OCI-LY1 (cell line): ENCODE results near the gene VPS35L.

ENCODE experiments used
- H2AFZ ChIP-seq: fragments of 200-600 bp; sonication (generic), shearing (Covaris generic); 2 replicates; pipeline ENCODE4 v1.6.0; 2014; ENCODE audit warnings: antibody characterized with exemption, mild to moderate bottlenecking, low read length
- H3F3A ChIP-seq: fragments of 200-600 bp; sonication (generic), shearing (Covaris generic); 2 replicates; pipeline ENCODE4 v1.6.0; 2014; ENCODE audit warnings: mild to moderate bottlenecking, antibody characterized with exemption, low read length, moderate library complexity; ENCODE audit not compliant: insufficient read depth
- H3K27ac ChIP-seq: fragments of 200-600 bp; sonication (generic); 2 replicates; pipeline ENCODE4 v1.5.1; 2014; ENCODE audit warnings: low read length, mixed run types, mild to moderate bottlenecking, low read depth; ENCODE audit not compliant: poor library complexity, severe bottlenecking
- H3K27me3 ChIP-seq: fragments of 200-600 bp; sonication (generic); 2 replicates; pipeline ENCODE4 v1.6.0; 2014; ENCODE audit warnings: antibody characterized with exemption, mild to moderate bottlenecking, low read length, moderate library complexity; ENCODE audit not compliant: insufficient read depth
- H3K36me3 ChIP-seq: fragments of 200-600 bp; sonication (generic); 2 replicates; pipeline ENCODE4 v1.6.1; 2014; ENCODE audit warnings: mild to moderate bottlenecking, antibody characterized with exemption, low read length, moderate library complexity, mixed read lengths; ENCODE audit not compliant: insufficient read depth
- H3K4me1 ChIP-seq: fragments of 200-600 bp; sonication (generic); 2 replicates; pipeline ENCODE4 v1.5.1; 2014; ENCODE audit warnings: mild to moderate bottlenecking, low read length, moderate library complexity; ENCODE audit not compliant: insufficient read depth, severe bottlenecking
- H3K4me2 ChIP-seq: fragments of 200-600 bp; sonication (generic), shearing (Covaris generic); 2 replicates; pipeline ENCODE4 v1.6.1; 2014; ENCODE audit warnings: low read length
- H3K4me3 ChIP-seq: fragments of 200-600 bp; sonication (generic); 2 replicates; pipeline ENCODE4 v1.5.1; 2014; ENCODE audit warnings: low read length, low read depth, mild to moderate bottlenecking, mixed read lengths; ENCODE audit not compliant: poor library complexity, severe bottlenecking
- H3K79me2 ChIP-seq: fragments of 200-600 bp; shearing (Covaris generic); 2 replicates; pipeline ENCODE4 v1.6.1; 2016; ENCODE audit warnings: mixed run types, low read length, mixed read lengths; ENCODE audit not compliant: insufficient read depth
- H3K9ac ChIP-seq: fragments of 200-600 bp; sonication (generic), shearing (Covaris generic); 2 replicates; pipeline ENCODE4 v1.6.1; 2014; ENCODE audit warnings: mild to moderate bottlenecking, low read length, mixed read lengths
- H3K9me2 ChIP-seq: fragments of 200-600 bp; sonication (generic), shearing (Covaris generic); 2 replicates; pipeline ENCODE4 v1.6.1; 2014; ENCODE audit warnings: low read depth, mild to moderate bottlenecking, low read length, mixed read lengths
- H3K9me3 ChIP-seq: fragments of 200-600 bp; shearing (Covaris generic); 2 replicates; pipeline ENCODE4 v1.6.1; 2014; ENCODE audit warnings: low read length, mixed read lengths
- H4K20me1 ChIP-seq: fragments of 200-600 bp; sonication (generic), shearing (Covaris generic); 2 replicates; pipeline ENCODE4 v1.6.0; 2016; ENCODE audit warnings: mild to moderate bottlenecking, low read length; ENCODE audit not compliant: insufficient read depth
- EZH2 ChIP-seq: fragments of 200-600 bp; sonication (generic), shearing (Covaris generic); IDR thresholded peaks from 2 replicates; pipeline ENCODE4 v1.8.0; 2017; ENCODE audit warnings: borderline replicate concordance, mixed run types, mild to moderate bottlenecking, antibody characterized with exemption, low read length, moderate library complexity, mixed read lengths
- TF ChIP-seq, protein P1 (sequence below): fragments of 200-600 bp; sonication (generic), shearing (Covaris generic); IDR thresholded peaks from 2 replicates; pipeline ENCODE4 v1.5.1; 2017; ENCODE audit warnings: mild to moderate bottlenecking, antibody characterized with exemption, low read length, moderate library complexity, mixed read lengths

VPS35L gene

DNA sequence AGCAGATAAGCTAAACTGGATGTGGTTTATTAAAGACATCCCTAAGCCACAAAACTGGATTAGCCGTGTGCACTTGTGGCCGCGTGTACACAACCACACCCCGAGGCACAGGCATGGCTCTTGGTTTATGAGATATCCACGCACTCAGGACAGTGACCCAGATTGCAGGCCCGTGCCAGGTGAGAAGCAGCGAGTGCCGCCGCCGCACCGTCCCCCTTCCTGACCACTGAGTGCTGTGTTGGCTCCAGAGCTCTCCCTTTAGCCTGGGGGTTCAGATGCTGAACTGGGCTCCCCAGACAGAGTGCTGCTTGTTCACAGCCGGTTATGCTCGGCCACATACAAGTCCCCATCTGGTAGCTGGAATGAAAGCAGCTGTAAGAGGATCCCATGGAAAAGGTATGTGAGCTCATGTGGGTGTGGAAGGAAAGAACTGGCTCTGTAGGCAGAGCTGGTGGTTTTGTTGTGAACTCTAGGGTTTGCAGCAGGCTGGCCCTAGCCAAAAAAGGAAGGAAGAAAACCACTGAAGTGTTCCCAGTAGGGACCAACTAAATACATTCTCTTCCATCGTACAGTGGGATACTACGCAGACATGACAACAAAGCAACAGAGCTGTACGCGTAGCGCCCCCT is 133.0 kb downstream of the VPS35L start:
- TF ChIP-seq, protein P1, sequence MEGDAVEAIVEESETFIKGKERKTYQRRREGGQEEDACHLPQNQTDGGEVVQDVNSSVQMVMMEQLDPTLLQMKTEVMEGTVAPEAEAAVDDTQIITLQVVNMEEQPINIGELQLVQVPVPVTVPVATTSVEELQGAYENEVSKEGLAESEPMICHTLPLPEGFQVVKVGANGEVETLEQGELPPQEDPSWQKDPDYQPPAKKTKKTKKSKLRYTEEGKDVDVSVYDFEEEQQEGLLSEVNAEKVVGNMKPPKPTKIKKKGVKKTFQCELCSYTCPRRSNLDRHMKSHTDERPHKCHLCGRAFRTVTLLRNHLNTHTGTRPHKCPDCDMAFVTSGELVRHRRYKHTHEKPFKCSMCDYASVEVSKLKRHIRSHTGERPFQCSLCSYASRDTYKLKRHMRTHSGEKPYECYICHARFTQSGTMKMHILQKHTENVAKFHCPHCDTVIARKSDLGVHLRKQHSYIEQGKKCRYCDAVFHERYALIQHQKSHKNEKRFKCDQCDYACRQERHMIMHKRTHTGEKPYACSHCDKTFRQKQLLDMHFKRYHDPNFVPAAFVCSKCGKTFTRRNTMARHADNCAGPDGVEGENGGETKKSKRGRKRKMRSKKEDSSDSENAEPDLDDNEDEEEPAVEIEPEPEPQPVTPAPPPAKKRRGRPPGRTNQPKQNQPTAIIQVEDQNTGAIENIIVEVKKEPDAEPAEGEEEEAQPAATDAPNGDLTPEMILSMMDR = no peak
- no peak for TF ChIP-seq EZH2
- Histone ChIP-seq H2AFZ (no peak overlapping the region), H3K9me3 (no peaks in the 10 kb centered on the region), H3K27ac (no peak overlapping the region), H4K20me1 (no peaks in the 10 kb centered on the region), H3K9me2 (no peaks in the 10 kb centered on the region), H3K79me2 (no peaks in the 10 kb centered on the region), H3K4me3 (no peak overlapping the region), H3K4me2 (no peak overlapping the region), H3K9ac (no peak overlapping the region), H3F3A (no peaks in the 10 kb centered on the region), H3K27me3 (no peaks in the 10 kb centered on the region), H3K4me1 (no peaks in the 10 kb centered on the region), H3K36me3 (peaks cover 28% of the 10 kb centered on the region)

DNA sequence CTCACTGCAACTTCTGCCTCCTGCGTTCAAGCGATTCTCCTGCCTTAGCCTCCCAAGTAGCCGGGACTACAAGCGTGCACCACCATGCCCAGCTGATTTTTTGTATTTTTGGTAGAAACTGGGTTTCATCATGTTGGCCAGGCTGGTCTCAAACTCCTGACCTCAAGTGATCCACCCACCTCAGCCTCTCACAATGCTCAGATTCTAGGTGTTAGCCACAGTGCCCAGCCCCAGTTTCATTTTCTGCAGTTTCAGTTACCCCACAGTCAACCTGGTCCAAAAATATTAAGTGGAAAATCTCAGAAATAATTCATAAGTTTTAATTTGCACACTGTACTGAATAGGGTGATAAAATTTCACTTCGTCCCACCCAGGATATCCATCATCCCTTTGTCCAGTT is 133.8 kb downstream of the VPS35L start:
- no peak overlapping the region for H3K27ac ChIP-seq
- no peaks in the 10 kb centered on the region for H3K79me2 ChIP-seq
- H3K27me3 ChIP-seq = no peaks in the 10 kb centered on the region
- H3K9me2 ChIP-seq = no peaks in the 10 kb centered on the region
- H3K4me2 ChIP-seq = no peak overlapping the region
- no peaks in the 10 kb centered on the region for H3K4me1 ChIP-seq
- no peak for TF ChIP-seq EZH2
- TF ChIP-seq, protein P1 = no peak
- peaks cover 22% of the 10 kb centered on the region for H3K36me3 ChIP-seq
- no peaks in the 10 kb centered on the region for H3K9me3 ChIP-seq
- no peaks in the 10 kb centered on the region for H4K20me1 ChIP-seq
- H3K4me3 ChIP-seq = no peak overlapping the region
- H3K9ac ChIP-seq = no peak overlapping the region
- no peaks in the 10 kb centered on the region for H3F3A ChIP-seq
- H2AFZ ChIP-seq = no peak overlapping the region

GRCh38 chr16:19690196-19690595 is 134.7 kb downstream of the VPS35L start:
- no peaks in the 10 kb centered on the region for H3K4me1 ChIP-seq
- no peaks in the 10 kb centered on the region for H3K79me2 ChIP-seq
- TF ChIP-seq, protein P1 = no peak
- TF ChIP-seq EZH2 = no peak
- H3K9ac ChIP-seq = no peak overlapping the region
- no peak overlapping the region for H3K4me2 ChIP-seq
- no peaks in the 10 kb centered on the region for H3F3A ChIP-seq
- no peaks in the 10 kb centered on the region for H3K9me2 ChIP-seq
- H3K27me3 ChIP-seq = no peaks in the 10 kb centered on the region
- no peak overlapping the region for H3K27ac ChIP-seq
- no peak overlapping the region for H2AFZ ChIP-seq
- H3K4me3 ChIP-seq = no peak overlapping the region
- H3K36me3 ChIP-seq = peaks cover 21% of the 10 kb centered on the region
- no peaks in the 10 kb centered on the region for H4K20me1 ChIP-seq
- H3K9me3 ChIP-seq = no peaks in the 10 kb centered on the region
